Measurements from ENCODE around the gene SSPN.
"Not testable (repeated sequence)": the region's sequence is repeated elsewhere in the genome, so short reads cannot be mapped to it uniquely, and the experiment has no call there.

SSPN gene

DNA sequence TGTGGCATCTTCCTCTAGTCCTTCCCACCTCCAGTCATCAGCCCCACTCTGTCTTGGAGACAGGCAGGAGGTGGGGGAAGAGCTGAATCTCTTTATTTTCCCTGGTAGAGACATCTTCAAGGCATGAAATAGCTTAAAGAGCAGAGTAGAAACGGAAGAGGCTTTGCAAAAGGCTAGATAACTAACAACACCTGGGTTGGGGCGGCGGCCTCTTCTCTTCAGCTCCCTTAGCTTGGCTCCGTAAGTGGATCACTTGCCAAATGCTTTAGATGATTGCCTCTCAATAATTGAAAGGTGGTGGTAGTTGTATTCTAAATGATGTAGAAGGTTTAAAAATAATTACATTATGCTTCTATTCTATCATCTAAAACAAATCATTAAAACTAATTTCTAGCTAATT is 36.1 kb downstream of the SSPN start:
- no peak for DNase-seq

DNA sequence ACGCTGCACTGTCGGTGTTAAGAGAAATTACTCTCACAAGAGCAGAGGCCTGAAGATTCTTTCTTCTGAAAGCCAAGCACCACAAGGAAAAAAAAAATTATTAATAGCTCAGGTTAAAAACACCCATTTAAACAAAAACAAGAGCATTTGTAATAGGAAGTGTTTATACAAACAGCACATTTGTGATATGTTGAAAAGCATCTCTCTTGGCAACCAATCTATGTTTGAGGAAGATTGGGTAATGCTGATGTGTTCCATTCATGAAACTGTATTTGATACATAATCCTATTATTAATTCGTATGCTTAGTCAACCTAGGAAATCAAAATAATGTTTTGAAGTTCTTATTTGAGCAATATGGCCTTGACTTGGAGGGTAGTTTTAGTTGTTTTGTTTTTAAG is 36.5 kb downstream of the SSPN start:
- DNase-seq: no peak

DNA sequence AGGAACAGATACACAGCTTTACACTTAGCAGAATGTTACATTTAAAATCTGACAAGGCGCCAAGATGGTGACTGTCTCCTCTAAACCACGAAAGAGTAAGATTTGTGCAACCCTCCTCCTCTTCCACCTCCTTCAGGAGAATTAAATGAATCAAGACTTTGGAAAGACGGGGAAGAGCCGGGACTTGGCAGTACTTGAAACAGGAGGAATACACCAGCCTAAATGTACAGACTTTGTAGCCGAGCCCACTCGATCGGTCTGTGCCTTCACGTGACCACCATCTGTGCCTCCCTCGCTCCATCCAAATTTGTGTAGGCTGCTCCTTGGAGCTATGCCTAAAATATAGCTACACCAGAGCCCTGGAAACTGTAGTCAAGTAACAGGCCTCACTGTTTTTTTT is 38.3 kb downstream of the SSPN start:
- peak; percentile 81 for DNase-seq

DNA sequence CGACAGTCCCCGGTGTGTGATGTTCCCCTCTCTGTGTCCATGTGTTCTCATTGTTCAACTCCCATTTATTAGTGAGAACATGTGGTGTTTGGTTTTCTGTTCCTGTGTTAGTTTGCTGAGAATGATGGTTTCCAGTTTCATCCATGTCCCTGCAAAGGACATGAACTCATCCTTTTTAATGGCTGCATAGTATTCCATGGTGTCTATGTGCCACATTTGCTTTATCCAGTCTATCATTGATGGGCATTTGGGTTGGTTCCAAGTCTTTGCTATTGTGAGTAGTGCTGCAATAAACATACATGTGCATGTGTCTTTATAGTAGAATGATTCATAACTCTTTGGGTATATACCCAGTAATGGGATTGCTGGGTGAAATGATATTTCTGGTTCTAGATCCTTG is 40.1 kb downstream of the SSPN start:
- DNase-seq: not testable (repeated sequence)

DNA sequence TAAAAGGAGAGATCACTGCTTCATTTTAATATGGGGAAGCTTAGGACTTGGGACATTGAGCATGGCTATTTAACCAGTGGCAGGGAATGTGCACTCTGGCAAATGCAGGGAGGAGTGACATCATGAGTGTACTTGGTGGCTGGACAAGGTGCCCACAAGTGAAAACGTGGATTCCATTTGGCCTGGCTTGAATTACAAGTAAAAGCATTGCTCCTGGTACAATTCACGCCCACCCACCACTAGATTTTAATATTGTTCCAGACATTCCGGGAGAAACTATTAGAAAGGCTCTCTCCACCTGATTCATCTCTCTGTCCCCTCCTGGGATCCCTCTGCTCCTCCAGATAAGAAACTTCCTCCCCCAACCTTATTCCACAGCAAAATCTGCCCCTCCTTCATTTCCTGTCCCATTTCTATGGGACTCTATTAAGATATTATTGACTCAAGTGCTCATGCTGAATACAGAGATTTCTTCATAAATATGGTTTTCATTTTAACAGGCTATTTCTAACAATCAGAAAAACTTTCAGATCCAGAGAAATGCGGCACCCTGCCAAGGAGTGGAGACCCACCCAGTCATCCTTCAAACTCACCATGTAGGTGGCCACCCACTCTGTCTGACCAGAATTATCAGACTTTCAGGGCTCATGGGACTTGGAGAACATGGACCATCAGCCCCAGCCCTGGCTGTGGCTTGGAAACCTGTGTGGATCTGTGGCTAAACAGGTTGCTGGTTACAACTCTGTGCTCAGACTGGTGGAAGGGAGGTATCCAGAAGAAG is 43.2 kb downstream of the SSPN start:
- no peak for DNase-seq

DNA sequence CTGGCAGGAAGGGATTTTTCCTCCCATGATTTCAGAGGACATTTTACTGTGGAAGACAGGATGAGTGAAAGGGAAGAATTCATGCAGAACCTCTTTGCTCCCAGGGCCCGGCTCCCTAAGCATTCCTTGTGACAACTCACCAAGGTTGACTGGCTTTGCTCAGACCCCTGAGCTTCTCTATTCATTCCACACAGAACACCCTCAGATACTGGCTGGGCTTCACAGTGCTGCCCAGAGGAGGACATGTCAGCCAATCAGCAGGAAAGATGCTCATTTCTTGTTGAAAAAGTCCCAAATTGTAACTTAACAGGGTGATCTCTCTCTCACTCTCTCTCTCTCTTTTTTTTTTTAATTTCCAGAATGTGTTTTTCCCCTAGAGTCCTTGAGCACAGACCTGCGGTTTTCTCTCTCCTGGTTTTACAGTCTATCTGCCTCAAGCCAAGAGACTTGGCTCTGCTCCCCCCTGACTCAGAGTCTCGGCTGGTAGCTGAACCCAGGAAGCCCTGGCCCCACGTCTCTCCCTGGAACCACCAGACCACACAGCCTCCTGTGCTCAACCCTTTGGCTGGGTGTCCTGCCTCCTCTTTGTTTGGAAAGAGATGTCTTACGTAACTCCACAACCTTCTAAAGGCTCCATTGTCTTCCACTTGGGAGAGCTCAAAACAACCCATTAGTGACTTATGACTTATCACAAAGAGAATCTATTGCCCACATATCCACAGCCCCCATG is 43.9 kb downstream of the SSPN start:
- DNase-seq: no peak

DNA sequence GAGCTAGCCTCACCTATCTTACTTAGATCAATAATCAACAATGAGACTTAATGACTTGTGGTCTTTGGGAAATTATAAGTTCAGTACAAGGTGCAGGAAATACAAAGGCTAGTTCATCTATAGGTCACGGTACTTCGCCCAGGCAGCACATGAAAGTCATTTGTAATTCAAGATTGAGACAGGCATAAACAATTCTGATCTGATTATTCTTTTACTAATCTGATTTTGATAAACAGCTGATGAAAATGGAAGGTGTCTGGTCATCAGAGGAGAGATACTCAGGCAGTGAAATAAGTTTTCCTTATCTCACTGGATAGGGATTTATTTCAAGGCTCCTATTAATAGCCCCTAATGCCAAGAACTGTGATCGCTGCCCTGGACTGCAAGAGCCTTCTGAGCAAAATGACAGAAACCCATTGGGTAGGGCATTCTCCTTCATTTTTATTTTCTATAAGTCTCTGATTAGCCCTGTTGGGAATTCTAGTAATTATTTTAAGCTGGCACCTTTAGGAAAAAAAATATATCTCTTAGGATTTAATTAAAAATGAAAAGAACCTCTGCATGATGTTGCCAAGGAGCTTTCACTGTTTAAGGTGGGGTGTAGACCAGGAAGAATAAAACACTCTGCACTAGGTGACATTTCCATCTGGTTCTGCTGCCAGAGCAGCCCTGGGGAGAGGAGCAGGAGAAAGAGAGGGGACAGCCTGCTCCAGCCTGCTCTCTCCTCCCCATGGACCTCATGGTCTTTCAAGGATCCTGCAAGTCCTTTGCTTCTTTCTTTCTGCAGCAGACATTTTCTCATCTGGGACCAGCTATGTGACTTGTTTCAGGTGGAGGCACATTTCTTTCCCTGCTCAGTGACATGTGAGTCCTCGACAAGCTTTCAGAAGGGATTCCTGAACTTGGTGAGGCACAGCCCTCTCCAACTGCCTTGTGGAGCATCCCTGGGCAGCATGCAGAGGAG is 44.8 kb downstream of the SSPN start:
- no peak for DNase-seq

DNA sequence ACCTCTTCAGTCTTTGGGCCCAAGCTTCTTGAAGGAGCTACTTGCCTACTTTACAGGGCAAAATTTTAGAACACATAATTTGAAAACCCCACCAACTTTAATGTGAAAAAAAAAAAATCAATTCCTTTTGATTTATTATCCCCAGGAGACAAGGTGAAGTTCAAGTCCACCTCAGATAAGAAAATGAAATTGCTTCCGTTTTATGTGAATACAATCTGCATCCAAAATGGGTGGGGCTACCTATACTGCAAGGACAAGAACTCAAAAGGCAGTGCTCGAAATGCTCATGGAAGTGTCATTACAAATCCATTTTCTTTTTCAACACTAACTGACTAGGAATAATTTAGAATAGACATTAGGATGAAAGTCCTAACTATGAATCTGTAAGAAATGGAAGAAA is 45.7 kb downstream of the SSPN start:
- DNase-seq: no peak

DNA sequence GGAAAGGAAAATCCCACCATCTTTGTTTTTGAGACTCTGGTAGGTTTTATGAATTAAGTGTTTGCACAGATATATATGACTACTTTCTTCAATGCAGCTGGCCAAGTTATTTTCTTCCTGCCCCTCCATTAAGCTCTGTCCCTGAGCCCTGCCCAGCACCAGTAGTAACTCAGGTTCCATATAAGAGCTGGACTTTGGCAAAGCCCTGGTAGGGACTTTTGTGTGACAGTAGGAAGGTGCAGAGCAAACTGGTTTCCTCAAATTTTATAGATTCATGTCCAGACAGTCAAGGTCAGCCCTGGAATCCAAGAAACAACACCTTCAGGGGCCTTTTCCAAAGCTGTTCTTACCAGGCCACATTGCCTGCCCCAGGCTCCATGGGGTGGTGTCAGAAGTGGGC is 47.3 kb downstream of the SSPN start:
- no peak for DNase-seq

DNA sequence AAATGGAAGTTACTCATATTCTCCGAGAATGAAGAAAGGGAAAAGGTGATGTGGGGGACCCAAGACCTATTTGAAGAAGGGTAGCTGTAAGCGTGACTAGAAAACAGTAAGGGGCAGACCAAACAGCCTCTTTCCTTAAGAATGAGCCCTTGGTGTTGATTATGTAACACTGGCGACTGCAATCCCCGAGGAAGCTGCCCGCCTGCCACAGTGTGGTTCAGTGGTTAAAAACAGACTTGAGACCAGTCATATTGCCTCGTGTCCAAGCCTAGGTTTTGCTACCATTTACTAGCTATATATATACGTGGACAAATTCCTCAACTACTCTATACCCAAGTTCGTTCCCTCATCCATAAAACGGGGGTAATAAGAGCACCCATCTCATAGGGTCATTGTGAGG is 49.1 kb downstream of the SSPN start:
- DNase-seq: no peak

DNA sequence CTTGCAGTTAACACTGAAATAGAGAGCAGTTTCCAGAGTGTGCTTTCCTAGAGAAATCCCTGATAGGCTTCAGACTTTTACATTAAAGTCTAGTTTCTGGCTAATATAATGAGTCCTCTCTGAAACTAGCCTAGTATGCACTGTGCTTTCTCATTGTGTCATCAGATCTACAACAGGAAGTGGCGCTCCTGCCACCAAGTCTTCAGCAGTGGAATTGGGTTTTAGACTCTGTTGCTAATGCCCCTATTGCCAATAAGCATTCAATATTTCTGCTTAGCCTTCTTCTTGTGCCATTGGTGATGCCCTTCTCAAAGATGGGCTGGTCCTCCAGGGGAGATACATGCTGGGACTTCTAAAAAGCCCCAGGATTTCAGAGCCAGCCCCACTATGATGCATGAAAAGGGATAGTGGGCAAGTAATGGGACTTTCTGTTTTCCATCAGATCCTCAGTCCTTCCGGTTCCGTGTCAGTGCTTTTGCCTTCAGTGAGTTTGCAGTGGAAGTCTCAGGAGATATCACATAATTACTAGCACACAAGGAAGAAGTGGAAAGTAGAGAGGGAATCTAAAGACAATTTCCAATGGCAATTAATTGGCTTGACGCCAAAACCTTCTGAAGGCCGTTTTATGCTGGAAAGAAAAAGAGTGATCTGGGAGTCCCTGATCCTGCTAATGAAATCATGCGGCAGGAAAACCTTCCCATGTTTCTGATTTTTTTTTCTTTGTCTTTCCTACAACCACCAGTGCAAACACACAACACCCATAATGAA is 50.0 kb downstream of the SSPN start:
- peak; percentile 18 for DNase-seq

DNA sequence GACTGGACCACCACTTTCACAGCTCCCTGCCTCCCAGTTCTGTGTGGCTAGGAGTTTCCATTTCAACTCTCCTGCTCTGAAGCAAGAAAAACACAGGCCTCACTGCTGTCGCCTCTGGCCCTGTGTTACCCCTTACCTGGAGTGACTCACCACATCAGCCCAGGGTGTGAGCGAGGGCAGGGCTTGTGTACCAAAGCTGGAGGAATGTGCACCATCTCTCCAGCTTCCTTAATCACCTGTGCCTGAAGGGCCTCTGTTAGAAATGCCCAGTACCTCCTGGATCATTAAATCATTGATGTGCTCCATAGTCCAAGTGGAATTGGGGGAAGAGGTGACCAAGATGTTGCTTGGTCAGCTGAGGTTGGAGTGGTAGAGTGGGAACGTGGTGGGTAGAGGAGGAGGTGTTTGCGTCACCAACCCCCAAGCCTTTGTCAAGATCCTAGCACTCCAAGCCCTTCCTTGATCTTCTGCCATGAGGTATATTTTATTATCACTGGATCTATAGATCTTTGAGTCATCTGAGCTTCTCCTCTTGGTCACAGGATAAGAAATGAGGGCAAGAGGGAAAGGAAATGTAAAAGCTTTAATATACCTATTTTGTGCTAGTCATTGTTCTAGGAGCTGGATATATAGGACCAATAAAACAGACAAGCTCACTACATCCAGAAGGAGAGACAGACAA is 51.3 kb downstream of the SSPN start:
- DNase-seq: no peak

DNA sequence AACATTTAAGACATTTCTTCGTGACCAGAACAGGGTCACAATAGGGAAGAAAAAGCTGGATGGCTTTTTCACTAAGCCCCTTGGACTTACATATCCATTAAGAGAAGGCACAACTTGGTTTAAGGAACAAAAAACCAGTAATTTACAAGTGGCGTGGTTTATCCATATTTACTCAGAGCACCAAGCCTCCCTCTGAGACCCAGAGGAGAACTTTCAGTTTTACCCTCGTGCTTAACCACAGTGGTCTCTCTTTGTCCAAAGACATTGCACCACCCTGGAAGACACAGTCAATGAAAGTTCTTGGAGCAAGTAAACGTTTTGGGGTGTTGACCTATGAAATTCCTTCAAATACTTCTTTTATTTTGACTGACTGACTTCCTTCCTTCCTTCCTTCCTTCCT is 52.5 kb downstream of the SSPN start:
- DNase-seq: no peak

DNA sequence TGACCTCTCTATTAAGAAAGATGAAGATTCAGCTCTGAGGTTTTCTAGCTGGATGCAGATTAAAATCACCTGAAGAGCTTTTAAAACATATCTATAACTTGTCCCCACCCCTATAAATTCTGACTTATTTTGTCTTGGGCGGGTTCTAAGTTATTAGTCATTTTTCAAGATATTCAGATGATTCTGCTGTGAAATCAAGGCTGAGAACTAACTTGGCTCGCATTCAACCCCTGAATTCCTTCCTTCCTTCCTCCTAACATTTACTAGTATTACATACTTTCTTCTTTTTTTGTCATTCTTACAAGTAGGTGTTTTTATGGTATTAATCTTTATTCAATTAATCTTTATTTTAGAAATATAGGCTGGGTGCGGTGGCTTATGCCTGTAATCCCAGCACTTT is 55.4 kb downstream of the SSPN start:
- no peak for DNase-seq

DNA sequence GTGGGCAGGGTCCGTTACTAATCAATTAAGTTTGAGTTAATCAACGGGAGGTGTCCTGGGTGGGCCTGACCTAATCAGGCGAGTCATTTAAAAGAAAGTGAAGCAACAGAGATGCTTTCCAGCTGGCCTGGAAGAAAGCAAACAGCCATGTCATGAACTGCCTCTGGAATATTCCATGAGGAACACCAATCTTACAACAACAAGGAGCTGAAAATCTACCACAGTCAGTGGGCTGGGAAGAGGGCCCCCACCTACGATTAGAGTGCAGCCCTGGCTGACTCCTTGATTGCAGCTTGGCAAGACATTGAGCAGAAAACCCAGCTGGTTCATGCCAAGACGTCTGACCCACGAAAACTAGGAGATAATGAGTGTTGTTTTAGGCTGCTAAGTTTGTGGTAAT is 56.2 kb downstream of the SSPN start:
- DNase-seq: no peak

DNA sequence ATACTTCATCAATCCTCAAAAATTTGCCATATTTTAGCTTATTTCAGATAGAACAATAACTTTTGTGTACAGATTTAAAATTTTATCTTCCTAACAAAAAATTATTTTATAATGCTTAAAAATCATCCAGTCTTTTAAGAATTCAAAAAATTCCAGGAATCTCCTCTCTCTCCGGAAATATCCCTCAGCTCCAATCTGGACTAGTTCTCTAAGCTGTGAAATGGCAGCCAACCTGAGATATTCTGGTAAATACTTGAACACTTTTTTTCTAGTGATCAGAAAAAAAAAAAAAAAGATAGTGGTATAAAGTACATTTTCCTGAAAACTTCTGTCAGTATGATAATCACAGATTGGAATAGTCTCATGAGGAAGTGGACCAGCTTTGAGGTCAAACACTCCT is 57.6 kb downstream of the SSPN start:
- DNase-seq: no peak

DNA sequence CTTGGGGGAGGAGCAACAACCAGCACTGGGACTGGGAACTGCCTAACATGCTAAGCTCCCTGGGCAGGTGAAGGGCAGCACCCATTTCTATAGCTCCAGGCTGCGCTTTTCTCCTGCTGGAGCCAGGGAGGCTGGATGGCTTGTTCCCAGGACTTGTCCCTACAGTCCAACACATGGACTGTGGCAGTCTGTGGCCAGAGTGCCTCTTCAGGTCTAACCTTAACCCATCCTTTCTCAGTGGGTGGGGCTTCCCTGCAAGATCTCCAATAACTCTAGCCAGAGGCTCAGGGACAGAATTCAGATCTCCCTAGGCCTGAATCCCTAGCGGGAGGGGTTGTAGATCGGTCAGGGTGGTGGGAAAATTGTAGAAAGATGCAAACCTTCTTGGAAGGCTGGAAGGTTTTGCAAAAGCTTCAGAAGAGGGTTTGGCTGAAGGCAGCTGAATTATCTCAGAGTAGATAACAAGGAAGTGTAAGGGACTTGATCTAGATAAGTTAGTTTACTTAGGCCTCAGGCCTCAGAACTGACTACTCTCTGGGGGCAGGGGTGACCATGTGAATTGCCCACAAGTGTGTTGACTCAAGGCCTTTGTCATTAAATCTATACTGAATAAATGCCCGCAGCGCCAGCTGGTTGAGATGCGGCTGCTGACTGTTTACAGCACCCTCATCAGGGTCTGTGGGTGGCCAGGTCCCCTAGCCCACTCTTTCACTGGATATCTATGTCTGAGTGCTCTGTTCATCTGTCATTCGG is 60.7 kb downstream of the SSPN start:
- DNase-seq: no peak

DNA sequence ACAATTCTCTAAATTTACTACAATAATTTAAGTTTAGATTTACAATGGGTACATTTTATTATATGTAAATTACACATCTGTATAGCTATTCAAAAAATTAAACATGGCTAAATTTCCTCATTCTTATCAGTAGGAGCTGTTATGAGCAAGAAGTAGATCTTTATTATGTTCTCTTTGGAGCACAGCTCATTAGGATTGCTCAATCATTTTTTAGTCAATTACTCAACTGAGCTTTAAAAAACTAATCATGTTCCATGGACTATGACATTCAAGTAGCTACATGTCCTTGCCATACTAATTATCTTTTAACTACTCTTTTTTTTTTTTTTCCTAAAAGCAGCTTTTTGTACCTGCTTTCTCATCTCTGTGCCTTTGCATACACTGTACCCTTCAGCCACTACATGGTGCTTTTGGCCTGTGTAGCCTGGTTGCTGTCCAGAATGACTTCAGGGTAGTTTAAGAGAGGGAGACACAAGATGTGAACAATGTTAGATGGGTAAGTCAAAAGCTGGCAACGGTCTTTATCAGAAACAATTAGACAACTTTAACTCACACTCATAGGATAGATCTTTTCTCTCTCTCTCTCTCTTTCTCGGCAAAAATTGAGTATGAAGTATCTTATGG is 69.0 kb downstream of the SSPN start:
- DNase-seq: no peak

DNA sequence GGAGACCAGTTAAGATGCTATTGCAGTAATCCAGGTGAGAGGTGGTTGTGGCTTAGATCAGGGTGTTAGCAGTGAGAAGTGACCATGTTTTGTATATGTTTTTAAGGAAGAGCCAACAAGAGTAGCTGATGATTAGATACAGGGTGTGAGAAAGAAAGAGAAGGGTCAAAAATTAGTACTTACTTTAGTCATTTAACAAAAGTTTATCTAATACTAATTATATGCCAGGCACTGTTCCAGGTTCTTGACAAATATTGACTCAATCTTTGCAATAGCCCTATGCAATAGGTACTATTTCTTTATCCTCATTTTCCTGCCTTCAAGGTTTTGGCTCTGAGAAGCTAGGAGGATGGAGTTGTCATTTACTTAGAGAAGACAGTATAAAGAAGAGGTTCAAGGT is 70.2 kb downstream of the SSPN start:
- DNase-seq: no peak

DNA sequence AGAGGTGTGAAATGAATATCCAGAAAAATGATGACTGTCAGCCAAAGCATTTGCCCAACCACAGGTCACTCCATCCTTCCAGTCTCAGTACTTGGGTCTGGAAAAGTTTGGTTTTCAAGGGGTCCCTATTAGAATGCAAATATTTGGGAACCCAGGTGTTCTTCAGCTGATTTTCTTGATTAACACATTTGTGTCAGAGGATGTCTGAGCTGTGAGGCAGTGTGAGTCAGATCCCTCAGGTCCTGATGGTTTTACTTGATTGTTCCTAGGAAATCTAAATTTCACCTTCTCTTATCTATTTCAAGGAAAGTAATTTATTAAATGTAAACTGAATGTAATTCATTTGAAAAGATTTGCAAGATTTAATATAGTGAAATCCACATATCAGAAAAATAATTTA is 71.5 kb downstream of the SSPN start:
- DNase-seq: no peak
